GM19025 (cell line): ENCODE measurements around the gene TMEFF2.

Experiments
- ATAC-seq: cut with Tn5 transposase; IDR thresholded peaks from one replicate; pipeline ENCODE4 v1.9.1; 2021; ENCODE audit warnings: mild to moderate bottlenecking, low read depth, moderate library complexity; ENCODE audit not compliant: unreplicated experiment

TMEFF2 gene

GRCh38 chr2:191913796-191914195 is 280.9 kb downstream of the TMEFF2 start:
- no peak for ATAC-seq

- no peak for ATAC-seq
These were observed 282.0 kb downstream of the TMEFF2 start for GRCh38 chr2:191912764-191913163.

GRCh38 chr2:191910518-191910917 is 284.2 kb downstream of the TMEFF2 start:
- ATAC-seq = no peak

GRCh38 chr2:191908874-191909273 is 285.9 kb downstream of the TMEFF2 start:
- ATAC-seq = no peak

- no peak for ATAC-seq
These were observed 287.2 kb downstream of the TMEFF2 start for GRCh38 chr2:191907545-191907944.

- ATAC-seq = no peak
These were observed 287.6 kb downstream of the TMEFF2 start for GRCh38 chr2:191907091-191907490.

GRCh38 chr2:191905336-191905735 is 289.4 kb downstream of the TMEFF2 start:
- no peak for ATAC-seq

- ATAC-seq = no peak
These were observed 293.7 kb downstream of the TMEFF2 start for GRCh38 chr2:191901031-191901430.

- no peak for ATAC-seq
These were observed 295.3 kb downstream of the TMEFF2 start for GRCh38 chr2:191899410-191899809.
